HEK293 (cell line): ENCODE results near the gene RTN3.

Experiments
- CTCF ChIA-PET: fragments of 350-600 bp; formaldehyde crosslinking; extraction: SDS; loops from one replicate; lab custom pipeline; 2021; ENCODE audit warnings: antibody characterized with exemption; lab: Yijun Ruan, JAX
- POLR2A ChIA-PET: fragments of 300-600 bp; formaldehyde crosslinking; extraction: SDS; loops from one replicate; lab custom pipeline; 2020; ENCODE audit warnings: antibody characterized with exemption, inconsistent platforms; lab: Yijun Ruan, JAX
- H3K27ac ChIP-seq: fragments of 200-500 bp; sonication (Bioruptor generic); 2 replicates; pipeline ENCODE4 v1.5.1; 2014; ENCODE audit warnings: low read depth, low read length, control low read depth, inconsistent platforms; ENCODE audit errors: extremely low read depth
- H3K36me3 ChIP-seq, 2 experiments: fragments of 200-500 bp in 1 of 2; sonication (Bioruptor generic) in 1 of 2; 1 replicate in 1 of 2; 2 replicates in 1 of 2; pipeline ENCODE4 v1.5.1; 2014 to 2017; ENCODE audit warnings: inconsistent platforms in 2 of 2, low read length in 2 of 2; ENCODE audit not compliant: control insufficient read depth in 2 of 2, insufficient read depth in 1 of 2
- H3K4me1 ChIP-seq: fragments of 200-500 bp; sonication (Bioruptor generic); 2 replicates; pipeline ENCODE4 v1.5.1; 2014; ENCODE audit warnings: mild to moderate bottlenecking, low read length, inconsistent platforms; ENCODE audit not compliant: control insufficient read depth, insufficient read depth
- H3K4me3 ChIP-seq: 2 replicates; pipeline ENCODE4 v1.5.1; 2011; ENCODE audit warnings: low read depth, mild to moderate bottlenecking, control low read depth, low read length, moderate library complexity
- H3K9me3 ChIP-seq: fragments of 200-500 bp; sonication (Bioruptor generic); 2 replicates; pipeline ENCODE4 v1.5.1; 2014; ENCODE audit warnings: low read depth, low read length, inconsistent platforms; ENCODE audit not compliant: control insufficient read depth, insufficient read depth
- SCRT1 ChIP-seq: fragments of 450-650 bp; formaldehyde crosslinking; IDR thresholded peaks from 2 replicates; pipeline ENCODE4 v1.5.1; 2016; ENCODE audit warnings: missing biosample characterization, missing genetic modification characterization, borderline replicate concordance
- ZBTB1 ChIP-seq: fragments of 450-650 bp; formaldehyde crosslinking; IDR thresholded peaks from 2 replicates; pipeline ENCODE4 v1.5.1; 2016; ENCODE audit warnings: missing biosample characterization, missing genetic modification characterization
- ZBTB20 ChIP-seq: fragments of 450-650 bp; formaldehyde crosslinking; IDR thresholded peaks from 2 replicates; pipeline ENCODE4 v1.5.1; 2016; ENCODE audit warnings: missing biosample characterization, missing genetic modification characterization
- ZBTB6 ChIP-seq: fragments of 450-650 bp; formaldehyde crosslinking; IDR thresholded peaks from 2 replicates; pipeline ENCODE4 v1.5.1; 2017; ENCODE audit warnings: missing biosample characterization, missing genetic modification characterization
- ZFP3 ChIP-seq: fragments of 450-650 bp; formaldehyde crosslinking; IDR thresholded peaks from 2 replicates; pipeline ENCODE4 v1.5.1; 2016; ENCODE audit warnings: low read depth, missing biosample characterization, missing genetic modification characterization
- ZNF112 ChIP-seq: fragments of 450-650 bp; formaldehyde crosslinking; IDR thresholded peaks from 2 replicates; pipeline ENCODE4 v1.5.0; 2017; ENCODE audit warnings: missing biosample characterization, missing genetic modification characterization
- ZNF121 ChIP-seq: fragments of 450-650 bp; formaldehyde crosslinking; IDR thresholded peaks from 2 replicates; pipeline ENCODE4 v1.5.1; 2016; ENCODE audit warnings: missing biosample characterization, missing genetic modification characterization
- ZNF138 ChIP-seq: fragments of 450-650 bp; formaldehyde crosslinking; IDR thresholded peaks from 2 replicates; pipeline ENCODE4 v1.5.1; 2016; ENCODE audit warnings: missing biosample characterization, missing genetic modification characterization, borderline replicate concordance
- ZNF146 ChIP-seq: fragments of 450-650 bp; formaldehyde crosslinking; IDR thresholded peaks from 2 replicates; pipeline ENCODE4 v1.5.1; 2016; ENCODE audit warnings: missing biosample characterization, missing genetic modification characterization
- ZNF155 ChIP-seq: fragments of 450-650 bp; formaldehyde crosslinking; IDR thresholded peaks from 2 replicates; pipeline ENCODE4 v1.5.1; 2016; ENCODE audit warnings: missing biosample characterization, missing genetic modification characterization
- ZNF16 ChIP-seq: fragments of 450-650 bp; formaldehyde crosslinking; IDR thresholded peaks from 2 replicates; pipeline ENCODE4 v1.5.1; 2016; ENCODE audit warnings: low read depth, missing biosample characterization, missing genetic modification characterization
- ZNF23 ChIP-seq: fragments of 450-650 bp; formaldehyde crosslinking; IDR thresholded peaks from 2 replicates; pipeline ENCODE4 v1.5.1; 2016; ENCODE audit warnings: missing biosample characterization, missing genetic modification characterization, borderline replicate concordance
- ZNF302 ChIP-seq: fragments of 450-650 bp; formaldehyde crosslinking; IDR thresholded peaks from 2 replicates; pipeline ENCODE4 v1.5.1; 2016; ENCODE audit warnings: missing biosample characterization, missing genetic modification characterization, low read depth
- ZNF510 ChIP-seq: fragments of 450-650 bp; formaldehyde crosslinking; IDR thresholded peaks from 2 replicates; pipeline ENCODE4 v1.5.1; 2018; ENCODE audit warnings: mild to moderate bottlenecking, missing genetic modification characterization, missing biosample characterization; ENCODE audit not compliant: insufficient replicate concordance
- ZNF518A ChIP-seq: fragments of 450-650 bp; formaldehyde crosslinking; conservative IDR thresholded peaks from 2 replicates; pipeline ENCODE4 v1.5.1; 2016; ENCODE audit warnings: low read depth, missing biosample characterization, missing genetic modification characterization
- ZNF558 ChIP-seq: fragments of 450-650 bp; formaldehyde crosslinking; IDR thresholded peaks from 2 replicates; pipeline ENCODE4 v1.5.1; 2016; ENCODE audit warnings: missing biosample characterization, missing genetic modification characterization
- ZNF623 ChIP-seq: fragments of 450-650 bp; formaldehyde crosslinking; IDR thresholded peaks from 2 replicates; pipeline ENCODE4 v1.5.1; 2016; ENCODE audit warnings: missing biosample characterization, missing genetic modification characterization
- ZNF660 ChIP-seq: fragments of 450-650 bp; IDR thresholded peaks from 2 replicates; pipeline ENCODE4 v1.5.1; 2018; ENCODE audit warnings: missing biosample characterization, mild to moderate bottlenecking, missing genetic modification characterization
- ZNF670 ChIP-seq: fragments of 450-650 bp; formaldehyde crosslinking; IDR thresholded peaks from 2 replicates; pipeline ENCODE4 v1.5.1; 2016; ENCODE audit warnings: missing biosample characterization, missing genetic modification characterization, low read depth
- ZNF76 ChIP-seq: fragments of 450-650 bp; formaldehyde crosslinking; IDR thresholded peaks from 2 replicates; pipeline ENCODE4; 2016; ENCODE audit warnings: low read depth, missing biosample characterization, missing genetic modification characterization, borderline replicate concordance
- TF ChIP-seq, protein P1 (sequence below): fragments of 450-650 bp; formaldehyde crosslinking; IDR thresholded peaks from 2 replicates; pipeline ENCODE4 v1.5.1; 2016; ENCODE audit warnings: missing biosample characterization, missing genetic modification characterization
- TF ChIP-seq, protein P2 (sequence below): fragments of 450-650 bp; formaldehyde crosslinking; IDR thresholded peaks from 2 replicates; pipeline ENCODE4 v1.5.1; 2016; ENCODE audit warnings: missing biosample characterization, missing genetic modification characterization, borderline replicate concordance

Gene RTN3

DNA sequence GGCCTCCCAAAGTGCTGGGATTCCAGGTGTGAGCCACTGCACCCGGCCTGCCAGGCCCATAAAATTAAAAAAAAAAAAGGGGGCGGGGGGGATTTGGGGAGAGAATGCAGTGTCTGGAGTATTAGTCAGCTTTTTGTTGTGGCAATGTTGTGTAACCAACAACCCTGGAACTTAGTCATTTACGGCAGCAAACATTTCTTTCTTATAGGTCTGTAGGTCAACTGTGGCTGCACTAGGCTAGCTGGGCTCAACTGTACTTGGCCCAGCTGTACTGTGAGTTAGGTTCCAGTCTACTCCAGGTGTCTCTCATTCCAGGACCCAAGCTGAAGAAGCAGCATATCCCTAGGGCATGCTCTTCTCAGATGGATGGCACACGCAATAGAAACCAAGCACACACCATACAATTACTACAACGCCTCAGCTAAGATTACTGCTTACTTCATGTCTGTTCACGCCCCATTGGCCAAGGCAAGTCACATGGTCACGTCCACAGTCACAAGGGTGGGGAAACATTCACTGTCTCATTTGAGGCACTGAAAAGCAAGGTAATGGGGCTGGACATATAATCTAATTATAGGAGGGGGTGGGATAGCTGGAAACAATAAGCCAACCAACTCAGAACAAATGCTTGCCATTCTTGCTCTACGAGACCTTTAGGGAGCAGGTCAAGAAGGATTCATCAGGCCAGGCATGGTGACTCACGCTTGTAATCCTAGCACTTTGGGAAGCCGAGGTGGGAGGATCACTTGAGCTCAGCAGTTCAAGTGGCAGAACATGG is 121.5 kb downstream of the RTN3 start:
- Histone ChIP-seq H3K9me3 (no peaks in the 10 kb centered on the region), H3K27ac (0 out of 2 replicates have a peak overlapping the region, but pooled peaks have one; percentile 17), H3K4me3 (no peak overlapping the region), H3K36me3 (no peaks in the 10 kb centered on the region), H3K4me1 (peaks cover 4% of the 10 kb centered on the region; the same call in 1 of the 2 replicates)
- CTCF ChIA-PET: interaction anchor here (0.6 to 1.2 kb wide), 3 partner anchors 35 to 53 kb away, joined by 3 read pairs; no protein-coding TSS in a partner anchor
- POLR2A ChIA-PET: interaction anchor here (0.7 to 1.6 kb wide), 5 partner anchors 11 to 195 kb away, joined by 3 to 7 read pairs (median 3); partner anchors contain the start of gene ZFTA
- no peak for TF ChIP-seq ZNF138
- TF ChIP-seq ZNF510: no peak
- TF ChIP-seq ZNF76 (tag by site-specific recombination): no peak
- TF ChIP-seq ZNF121 (tag by site-specific recombination): no peak
- no peak for TF ChIP-seq ZNF112 (tag by site-specific recombination)
- TF ChIP-seq ZNF518A (tag by site-specific recombination): no peak
- TF ChIP-seq ZNF660: peak; percentile 46; the same call in 1 of the 2 replicates
- TF ChIP-seq ZFP3 (tag by site-specific recombination): no peak
- no peak for TF ChIP-seq SCRT1 (tag by site-specific recombination)
- no peak for TF ChIP-seq ZBTB1 (tag by site-specific recombination)
- TF ChIP-seq, protein P1, sequence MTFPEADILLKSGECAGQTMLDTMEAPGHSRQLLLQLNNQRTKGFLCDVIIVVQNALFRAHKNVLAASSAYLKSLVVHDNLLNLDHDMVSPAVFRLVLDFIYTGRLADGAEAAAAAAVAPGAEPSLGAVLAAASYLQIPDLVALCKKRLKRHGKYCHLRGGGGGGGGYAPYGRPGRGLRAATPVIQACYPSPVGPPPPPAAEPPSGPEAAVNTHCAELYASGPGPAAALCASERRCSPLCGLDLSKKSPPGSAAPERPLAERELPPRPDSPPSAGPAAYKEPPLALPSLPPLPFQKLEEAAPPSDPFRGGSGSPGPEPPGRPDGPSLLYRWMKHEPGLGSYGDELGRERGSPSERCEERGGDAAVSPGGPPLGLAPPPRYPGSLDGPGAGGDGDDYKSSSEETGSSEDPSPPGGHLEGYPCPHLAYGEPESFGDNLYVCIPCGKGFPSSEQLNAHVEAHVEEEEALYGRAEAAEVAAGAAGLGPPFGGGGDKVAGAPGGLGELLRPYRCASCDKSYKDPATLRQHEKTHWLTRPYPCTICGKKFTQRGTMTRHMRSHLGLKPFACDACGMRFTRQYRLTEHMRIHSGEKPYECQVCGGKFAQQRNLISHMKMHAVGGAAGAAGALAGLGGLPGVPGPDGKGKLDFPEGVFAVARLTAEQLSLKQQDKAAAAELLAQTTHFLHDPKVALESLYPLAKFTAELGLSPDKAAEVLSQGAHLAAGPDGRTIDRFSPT (tag by site-specific recombination): 0 out of 2 replicates have a peak, but pooled peaks have one; percentile 19
- TF ChIP-seq ZBTB20 (tag by site-specific recombination): peak; percentile 32; the same call in 1 of the 2 replicates
- no peak for TF ChIP-seq ZNF146 (tag by site-specific recombination)
- TF ChIP-seq ZNF670 (tag by site-specific recombination): no peak
- TF ChIP-seq, protein P2, sequence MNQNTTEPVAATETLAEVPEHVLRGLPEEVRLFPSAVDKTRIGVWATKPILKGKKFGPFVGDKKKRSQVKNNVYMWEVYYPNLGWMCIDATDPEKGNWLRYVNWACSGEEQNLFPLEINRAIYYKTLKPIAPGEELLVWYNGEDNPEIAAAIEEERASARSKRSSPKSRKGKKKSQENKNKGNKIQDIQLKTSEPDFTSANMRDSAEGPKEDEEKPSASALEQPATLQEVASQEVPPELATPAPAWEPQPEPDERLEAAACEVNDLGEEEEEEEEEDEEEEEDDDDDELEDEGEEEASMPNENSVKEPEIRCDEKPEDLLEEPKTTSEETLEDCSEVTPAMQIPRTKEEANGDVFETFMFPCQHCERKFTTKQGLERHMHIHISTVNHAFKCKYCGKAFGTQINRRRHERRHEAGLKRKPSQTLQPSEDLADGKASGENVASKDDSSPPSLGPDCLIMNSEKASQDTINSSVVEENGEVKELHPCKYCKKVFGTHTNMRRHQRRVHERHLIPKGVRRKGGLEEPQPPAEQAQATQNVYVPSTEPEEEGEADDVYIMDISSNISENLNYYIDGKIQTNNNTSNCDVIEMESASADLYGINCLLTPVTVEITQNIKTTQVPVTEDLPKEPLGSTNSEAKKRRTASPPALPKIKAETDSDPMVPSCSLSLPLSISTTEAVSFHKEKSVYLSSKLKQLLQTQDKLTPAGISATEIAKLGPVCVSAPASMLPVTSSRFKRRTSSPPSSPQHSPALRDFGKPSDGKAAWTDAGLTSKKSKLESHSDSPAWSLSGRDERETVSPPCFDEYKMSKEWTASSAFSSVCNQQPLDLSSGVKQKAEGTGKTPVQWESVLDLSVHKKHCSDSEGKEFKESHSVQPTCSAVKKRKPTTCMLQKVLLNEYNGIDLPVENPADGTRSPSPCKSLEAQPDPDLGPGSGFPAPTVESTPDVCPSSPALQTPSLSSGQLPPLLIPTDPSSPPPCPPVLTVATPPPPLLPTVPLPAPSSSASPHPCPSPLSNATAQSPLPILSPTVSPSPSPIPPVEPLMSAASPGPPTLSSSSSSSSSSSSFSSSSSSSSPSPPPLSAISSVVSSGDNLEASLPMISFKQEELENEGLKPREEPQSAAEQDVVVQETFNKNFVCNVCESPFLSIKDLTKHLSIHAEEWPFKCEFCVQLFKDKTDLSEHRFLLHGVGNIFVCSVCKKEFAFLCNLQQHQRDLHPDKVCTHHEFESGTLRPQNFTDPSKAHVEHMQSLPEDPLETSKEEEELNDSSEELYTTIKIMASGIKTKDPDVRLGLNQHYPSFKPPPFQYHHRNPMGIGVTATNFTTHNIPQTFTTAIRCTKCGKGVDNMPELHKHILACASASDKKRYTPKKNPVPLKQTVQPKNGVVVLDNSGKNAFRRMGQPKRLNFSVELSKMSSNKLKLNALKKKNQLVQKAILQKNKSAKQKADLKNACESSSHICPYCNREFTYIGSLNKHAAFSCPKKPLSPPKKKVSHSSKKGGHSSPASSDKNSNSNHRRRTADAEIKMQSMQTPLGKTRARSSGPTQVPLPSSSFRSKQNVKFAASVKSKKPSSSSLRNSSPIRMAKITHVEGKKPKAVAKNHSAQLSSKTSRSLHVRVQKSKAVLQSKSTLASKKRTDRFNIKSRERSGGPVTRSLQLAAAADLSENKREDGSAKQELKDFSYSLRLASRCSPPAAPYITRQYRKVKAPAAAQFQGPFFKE (tag by site-specific recombination): no peak
- no peak for TF ChIP-seq ZBTB6
- no peak for TF ChIP-seq ZNF155 (tag by site-specific recombination)
- no peak for TF ChIP-seq ZNF23 (tag by site-specific recombination)
- no peak for TF ChIP-seq ZNF558 (tag by site-specific recombination)
- TF ChIP-seq ZNF302 (tag by site-specific recombination): no peak
- no peak for TF ChIP-seq ZNF623
- no peak for TF ChIP-seq ZNF16 (tag by site-specific recombination)
